Measurements from ENCODE around the gene CES4A.
A peak's percentile ranks its signal among the peaks of the same experiment; 100 is the strongest.

CES4A gene

GRCh38 chr16:66988197-66988788 lies at the start of gene CES4A:
Gene CES4A, plus strand, starts transcription at chr16:66988589. Its CDS starts 184 bp downstream, at chr16:66988773.
- Histone ChIP-seq H3K4me3 (ENCODE audit: severe bottlenecking) (no peak within 1 kb of the TSS), H3K36me3 (ENCODE audit: low read depth) (no peaks in the 10 kb centered on the region), H3K27ac (ENCODE audit: poor library complexity, severe bottlenecking) (peak within 1 kb of the TSS; percentile 0), H3K27me3 (ENCODE audit: insufficient read depth, poor library complexity, severe bottlenecking) (no peaks in the 10 kb centered on the region), H3K9me3 (ENCODE audit: severe bottlenecking) (no peaks in the 10 kb centered on the region), H3K4me1 (ENCODE audit: insufficient read depth, poor library complexity, severe bottlenecking) (peaks cover 3% of the 10 kb centered on the region)
- no peak for DNase-seq (ENCODE audit: low spot score)
- TF ChIP-seq, protein P1, sequence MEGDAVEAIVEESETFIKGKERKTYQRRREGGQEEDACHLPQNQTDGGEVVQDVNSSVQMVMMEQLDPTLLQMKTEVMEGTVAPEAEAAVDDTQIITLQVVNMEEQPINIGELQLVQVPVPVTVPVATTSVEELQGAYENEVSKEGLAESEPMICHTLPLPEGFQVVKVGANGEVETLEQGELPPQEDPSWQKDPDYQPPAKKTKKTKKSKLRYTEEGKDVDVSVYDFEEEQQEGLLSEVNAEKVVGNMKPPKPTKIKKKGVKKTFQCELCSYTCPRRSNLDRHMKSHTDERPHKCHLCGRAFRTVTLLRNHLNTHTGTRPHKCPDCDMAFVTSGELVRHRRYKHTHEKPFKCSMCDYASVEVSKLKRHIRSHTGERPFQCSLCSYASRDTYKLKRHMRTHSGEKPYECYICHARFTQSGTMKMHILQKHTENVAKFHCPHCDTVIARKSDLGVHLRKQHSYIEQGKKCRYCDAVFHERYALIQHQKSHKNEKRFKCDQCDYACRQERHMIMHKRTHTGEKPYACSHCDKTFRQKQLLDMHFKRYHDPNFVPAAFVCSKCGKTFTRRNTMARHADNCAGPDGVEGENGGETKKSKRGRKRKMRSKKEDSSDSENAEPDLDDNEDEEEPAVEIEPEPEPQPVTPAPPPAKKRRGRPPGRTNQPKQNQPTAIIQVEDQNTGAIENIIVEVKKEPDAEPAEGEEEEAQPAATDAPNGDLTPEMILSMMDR (IDR thresholded peaks at IDR 0.05; ENCODE audit: poor library complexity, severe bottlenecking): no peak
- peak; percentile 96 for ATAC-seq (ENCODE audit: low read depth)

GRCh38 chr16:66939366-66939765 lies 49.0 kb upstream of the CES4A start:
- H3K36me3 ChIP-seq (ENCODE audit: low read depth): peaks cover 60% of the 10 kb centered on the region
- no peak overlapping the region for H3K4me3 ChIP-seq (ENCODE audit: severe bottlenecking)
- TF ChIP-seq, protein P1 (IDR thresholded peaks at IDR 0.05; ENCODE audit: poor library complexity, severe bottlenecking): no peak
- H3K27me3 ChIP-seq (ENCODE audit: insufficient read depth, poor library complexity, severe bottlenecking): no peaks in the 10 kb centered on the region
- no peak overlapping the region for H3K27ac ChIP-seq (ENCODE audit: poor library complexity, severe bottlenecking)
- peaks cover 4% of the 10 kb centered on the region for H3K4me1 ChIP-seq (ENCODE audit: insufficient read depth, poor library complexity, severe bottlenecking)
- H3K9me3 ChIP-seq (ENCODE audit: severe bottlenecking): no peaks in the 10 kb centered on the region
- DNase-seq (ENCODE audit: low spot score) (no peak), ATAC-seq (ENCODE audit: low read depth) (no peak)

GRCh38 chr16:66940236-66940635 lies 48.2 kb upstream of the CES4A start:
- Histone ChIP-seq H3K36me3 (ENCODE audit: low read depth) (peaks cover 60% of the 10 kb centered on the region), H3K4me1 (ENCODE audit: insufficient read depth, poor library complexity, severe bottlenecking) (peaks cover 4% of the 10 kb centered on the region)
- TF ChIP-seq, protein P1 (IDR thresholded peaks at IDR 0.05; ENCODE audit: poor library complexity, severe bottlenecking): no peak

GRCh38 chr16:66942981-66943380 lies 45.4 kb upstream of the CES4A start:
- peaks cover 50% of the 10 kb centered on the region for H3K36me3 ChIP-seq (ENCODE audit: low read depth)
- ATAC-seq (ENCODE audit: low read depth) (no peak), DNase-seq (ENCODE audit: low spot score) (no peak)
- TF ChIP-seq, protein P1 (IDR thresholded peaks at IDR 0.05; ENCODE audit: poor library complexity, severe bottlenecking): no peak
- no peaks in the 10 kb centered on the region for H3K4me1 ChIP-seq (ENCODE audit: insufficient read depth, poor library complexity, severe bottlenecking)
- H3K4me3 ChIP-seq (ENCODE audit: severe bottlenecking): no peak overlapping the region
- no peak overlapping the region for H3K27ac ChIP-seq (ENCODE audit: poor library complexity, severe bottlenecking)
- H3K27me3 ChIP-seq (ENCODE audit: insufficient read depth, poor library complexity, severe bottlenecking): no peaks in the 10 kb centered on the region
- no peaks in the 10 kb centered on the region for H3K9me3 ChIP-seq (ENCODE audit: severe bottlenecking)

More at GRCh38 chr16:66940236-66940635, 48.2 kb upstream of the CES4A start:
- no peak overlapping the region for H3K27ac ChIP-seq (ENCODE audit: poor library complexity, severe bottlenecking)
- no peak for ATAC-seq (ENCODE audit: low read depth)
- H3K9me3 ChIP-seq (ENCODE audit: severe bottlenecking): no peaks in the 10 kb centered on the region
- H3K4me3 ChIP-seq (ENCODE audit: severe bottlenecking): no peak overlapping the region
- no peak for DNase-seq (ENCODE audit: low spot score)
- H3K27me3 ChIP-seq (ENCODE audit: insufficient read depth, poor library complexity, severe bottlenecking): no peaks in the 10 kb centered on the region

DNA sequence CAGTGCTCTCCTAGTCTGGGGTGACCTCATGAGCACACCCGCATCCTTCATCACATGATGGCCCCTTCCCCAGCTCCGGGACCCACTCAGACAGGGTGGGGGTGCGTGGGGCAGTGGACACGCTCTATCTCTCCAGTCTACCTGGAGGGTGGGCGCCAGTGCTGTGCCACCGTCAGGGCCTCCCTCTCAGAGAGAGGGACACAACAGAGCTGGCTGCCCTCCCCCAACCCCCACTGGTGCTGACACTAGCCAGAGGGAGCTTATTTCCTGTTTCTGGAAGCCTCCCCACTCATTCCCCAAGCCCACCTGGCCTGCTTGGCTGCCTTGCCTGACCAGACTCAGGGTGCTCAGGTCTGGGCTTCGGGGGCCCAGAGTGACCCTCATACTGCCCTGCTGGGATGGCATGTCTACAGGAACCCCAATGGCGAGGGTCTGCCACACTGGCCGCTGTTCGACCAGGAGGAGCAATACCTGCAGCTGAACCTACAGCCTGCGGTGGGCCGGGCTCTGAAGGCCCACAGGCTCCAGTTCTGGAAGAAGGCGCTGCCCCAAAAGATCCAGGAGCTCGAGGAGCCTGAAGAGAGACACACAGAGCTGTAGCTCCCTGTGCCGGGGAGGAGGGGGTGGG lies 44.8 kb upstream of the CES4A start:
- no peak for ATAC-seq (ENCODE audit: low read depth)
- no peaks in the 10 kb centered on the region for H3K4me1 ChIP-seq (ENCODE audit: insufficient read depth, poor library complexity, severe bottlenecking)

More for the DNA sequence above, 44.8 kb upstream of the CES4A start:
- Histone ChIP-seq H3K27ac (ENCODE audit: poor library complexity, severe bottlenecking) (no peak overlapping the region), H3K36me3 (ENCODE audit: low read depth) (peaks cover 45% of the 10 kb centered on the region), H3K9me3 (ENCODE audit: severe bottlenecking) (no peaks in the 10 kb centered on the region), H3K4me3 (ENCODE audit: severe bottlenecking) (no peak overlapping the region), H3K27me3 (ENCODE audit: insufficient read depth, poor library complexity, severe bottlenecking) (no peaks in the 10 kb centered on the region)
- no peak for DNase-seq (ENCODE audit: low spot score)
- TF ChIP-seq, protein P1 (IDR thresholded peaks at IDR 0.05; ENCODE audit: poor library complexity, severe bottlenecking): no peak

Measured in RWPE2 (cell line).